Measurements from ENCODE around the gene FBXL5.

- TF ChIP-seq CTCF (IDR thresholded peaks at IDR 0.05; ENCODE audit: low read depth, low read length) (no peak), POLR2A (IDR thresholded peaks at IDR 0.05; ENCODE audit: extremely low read depth, insufficient read length) (no peak)
Observed at GRCh38 chr4:15672101-15672500, 16.9 kb upstream of the FBXL5 start.
